Measurements from ENCODE around the gene PCDHGB2. TPM values are rescaled to one million over a fixed set of nuclear protein-coding genes. Genes with fewer than 3 reads are reported as not detected.
"Not testable (repeated sequence)": the region's sequence is repeated elsewhere in the genome, so short reads cannot be mapped to it uniquely, and the experiment has no call there.

The PCDHGB2 gene
- total RNA-seq, 1 donor from 2014 or later, result 0.91 TPM

- DNase-seq (ENCODE audit: low spot score); H3K4me1 Mint-ChIP-seq (ENCODE audit: low read depth); H3K36me3 Mint-ChIP-seq (ENCODE audit: low read depth); H3K27ac Mint-ChIP-seq; H3K27me3 Mint-ChIP-seq (ENCODE audit: low read depth); intact Hi-C loops (cut with micrococcal nuclease); H3K4me3 Mint-ChIP-seq (ENCODE audit: low read depth): not testable (repeated sequence)
- peaks cover 46% of the 10 kb centered on the region for H3K9me3 Mint-ChIP-seq
Observed at GRCh38 chr5:141375444-141376155, 15.8 kb downstream of the PCDHGB2 start.

- intact Hi-C loops (cut with micrococcal nuclease), result no loop called here
- H3K27me3 Mint-ChIP-seq (ENCODE audit: low read depth), result peaks cover 11% of the 10 kb centered on the region
- DNase-seq (ENCODE audit: low spot score), result no peak
- peaks cover 38% of the 10 kb centered on the region for H3K9me3 Mint-ChIP-seq
- H3K4me1 Mint-ChIP-seq (ENCODE audit: low read depth), result no peaks in the 10 kb centered on the region
- no peaks in the 10 kb centered on the region for H3K36me3 Mint-ChIP-seq (ENCODE audit: low read depth)
- peak within 1 kb of the TSS; percentile 75 for H3K4me3 Mint-ChIP-seq (ENCODE audit: low read depth)
- no peak within 1 kb of the TSS for H3K27ac Mint-ChIP-seq
Observed at GRCh38 chr5:141382469-141383294, 22.9 kb downstream of the PCDHGB2 start, which contains the start of gene PCDHGA7. PCDHGA7 (plus strand) TSS chr5:141382742; CDS start chr5:141382900, 158 bp downstream.

- intact Hi-C loops (cut with micrococcal nuclease), result no loop called here
- Mint-ChIP-seq H3K4me1 (ENCODE audit: low read depth) (no peaks in the 10 kb centered on the region), H3K36me3 (ENCODE audit: low read depth) (no peaks in the 10 kb centered on the region), H3K4me3 (ENCODE audit: low read depth) (peak overlapping the region; percentile 75), H3K27me3 (ENCODE audit: low read depth) (peaks cover 13% of the 10 kb centered on the region), H3K9me3 (peaks cover 41% of the 10 kb centered on the region), H3K27ac (no peak overlapping the region)
- no peak for DNase-seq (ENCODE audit: low spot score)
Observed at GRCh38 chr5:141383345-141383744, 23.6 kb downstream of the PCDHGB2 start.

- intact Hi-C loops (cut with micrococcal nuclease), result no loop called here
- Mint-ChIP-seq H3K9me3 (peaks cover 46% of the 10 kb centered on the region), H3K36me3 (ENCODE audit: low read depth) (no peaks in the 10 kb centered on the region), H3K4me3 (ENCODE audit: low read depth) (no peak overlapping the region), H3K27ac (no peak overlapping the region), H3K27me3 (ENCODE audit: low read depth) (peaks cover 16% of the 10 kb centered on the region), H3K4me1 (ENCODE audit: low read depth) (no peaks in the 10 kb centered on the region)
- DNase-seq (ENCODE audit: low spot score), result no peak
Observed at GRCh38 chr5:141384471-141385267, 24.9 kb downstream of the PCDHGB2 start.

GRCh38 chr5:141387557-141388311 is 27.9 kb downstream of the PCDHGB2 start, which contains the start of gene PCDHGB4:
PCDHGB4 (plus strand) TSS chr5:141387698; CDS start chr5:141387885, 187 bp downstream.
- H3K36me3 Mint-ChIP-seq (ENCODE audit: low read depth); H3K4me1 Mint-ChIP-seq (ENCODE audit: low read depth); DNase-seq (ENCODE audit: low spot score); H3K27ac Mint-ChIP-seq; intact Hi-C loops (cut with micrococcal nuclease): not testable (repeated sequence)
- Mint-ChIP-seq H3K9me3 (peaks cover 55% of the 10 kb centered on the region), H3K27me3 (ENCODE audit: low read depth) (peaks cover 20% of the 10 kb centered on the region), H3K4me3 (ENCODE audit: low read depth) (peak within 1 kb of the TSS; percentile 37)

- no peaks in the 10 kb centered on the region for H3K4me1 Mint-ChIP-seq (ENCODE audit: low read depth)
- H3K36me3 Mint-ChIP-seq (ENCODE audit: low read depth), result peaks cover 3% of the 10 kb centered on the region
- H3K27me3 Mint-ChIP-seq (ENCODE audit: low read depth), result peaks cover 16% of the 10 kb centered on the region
- intact Hi-C loops (cut with micrococcal nuclease), result no loop called here
- DNase-seq (ENCODE audit: low spot score), result no peak
- no peak overlapping the region for H3K27ac Mint-ChIP-seq
- H3K9me3 Mint-ChIP-seq, result peaks cover 53% of the 10 kb centered on the region
- no peak overlapping the region for H3K4me3 Mint-ChIP-seq (ENCODE audit: low read depth)
Observed at GRCh38 chr5:141388661-141389060, 28.9 kb downstream of the PCDHGB2 start.

- Mint-ChIP-seq H3K36me3 (ENCODE audit: low read depth) (peaks cover 3% of the 10 kb centered on the region), H3K27me3 (ENCODE audit: low read depth) (peaks cover 15% of the 10 kb centered on the region), H3K9me3 (peaks cover 56% of the 10 kb centered on the region), H3K27ac (no peak overlapping the region), H3K4me1 (ENCODE audit: low read depth) (no peaks in the 10 kb centered on the region), H3K4me3 (ENCODE audit: low read depth) (no peak overlapping the region)
- DNase-seq (ENCODE audit: low spot score), result no peak
- intact Hi-C loops (cut with micrococcal nuclease), result no loop called here
Observed at GRCh38 chr5:141389153-141390042, 29.6 kb downstream of the PCDHGB2 start.

GRCh38 chr5:141392429-141393198 is 32.8 kb downstream of the PCDHGB2 start, which contains the start of gene PCDHGA8:
PCDHGA8 (plus strand) TSS chr5:141392633; CDS start chr5:141392814, 181 bp downstream.
- no peak within 1 kb of the TSS for H3K4me3 Mint-ChIP-seq (ENCODE audit: low read depth)
- no peak for DNase-seq (ENCODE audit: low spot score)
- H3K36me3 Mint-ChIP-seq (ENCODE audit: low read depth), result peaks cover 3% of the 10 kb centered on the region
- H3K9me3 Mint-ChIP-seq, result peaks cover 42% of the 10 kb centered on the region
- H3K4me1 Mint-ChIP-seq (ENCODE audit: low read depth), result no peaks in the 10 kb centered on the region
- H3K27ac Mint-ChIP-seq, result no peak within 1 kb of the TSS
- intact Hi-C loops (cut with micrococcal nuclease), result no loop called here
- peaks cover 15% of the 10 kb centered on the region for H3K27me3 Mint-ChIP-seq (ENCODE audit: low read depth)

GRCh38 chr5:141393267-141393666 is 33.5 kb downstream of the PCDHGB2 start:
- intact Hi-C loops (cut with micrococcal nuclease), result no loop called here
- no peaks in the 10 kb centered on the region for H3K4me1 Mint-ChIP-seq (ENCODE audit: low read depth)
- H3K4me3 Mint-ChIP-seq (ENCODE audit: low read depth), result no peak overlapping the region
- H3K9me3 Mint-ChIP-seq, result peaks cover 40% of the 10 kb centered on the region
- DNase-seq (ENCODE audit: low spot score), result no peak
- H3K27me3 Mint-ChIP-seq (ENCODE audit: low read depth), result peaks cover 14% of the 10 kb centered on the region
- H3K36me3 Mint-ChIP-seq (ENCODE audit: low read depth), result peaks cover 3% of the 10 kb centered on the region
- no peak overlapping the region for H3K27ac Mint-ChIP-seq

GRCh38 chr5:141394401-141395187 is 34.8 kb downstream of the PCDHGB2 start:
- H3K36me3 Mint-ChIP-seq (ENCODE audit: low read depth); H3K27ac Mint-ChIP-seq; DNase-seq (ENCODE audit: low spot score); H3K4me1 Mint-ChIP-seq (ENCODE audit: low read depth); intact Hi-C loops (cut with micrococcal nuclease); H3K4me3 Mint-ChIP-seq (ENCODE audit: low read depth): not testable (repeated sequence)
- peaks cover 37% of the 10 kb centered on the region for H3K9me3 Mint-ChIP-seq
- peaks cover 19% of the 10 kb centered on the region for H3K27me3 Mint-ChIP-seq (ENCODE audit: low read depth)
